GM12892 (cell line): ENCODE measurements around the gene GABRQ.

Experiments
- POLR2A ChIP-seq: IDR thresholded peaks from 2 replicates; pipeline ENCODE4 v1.6.1; 2011; ENCODE audit warnings: low read depth, low read length, control low read depth
- POLR2AphosphoS5 ChIP-seq: IDR thresholded peaks from 2 replicates; pipeline ENCODE4 v1.6.1; 2011; ENCODE audit warnings: low read depth, low read length, control low read depth
- TAF1 ChIP-seq: IDR thresholded peaks from 2 replicates; pipeline ENCODE4 v1.6.1; 2011; ENCODE audit warnings: low read depth, mild to moderate bottlenecking, control low read depth, low read length, borderline replicate concordance

DNA sequence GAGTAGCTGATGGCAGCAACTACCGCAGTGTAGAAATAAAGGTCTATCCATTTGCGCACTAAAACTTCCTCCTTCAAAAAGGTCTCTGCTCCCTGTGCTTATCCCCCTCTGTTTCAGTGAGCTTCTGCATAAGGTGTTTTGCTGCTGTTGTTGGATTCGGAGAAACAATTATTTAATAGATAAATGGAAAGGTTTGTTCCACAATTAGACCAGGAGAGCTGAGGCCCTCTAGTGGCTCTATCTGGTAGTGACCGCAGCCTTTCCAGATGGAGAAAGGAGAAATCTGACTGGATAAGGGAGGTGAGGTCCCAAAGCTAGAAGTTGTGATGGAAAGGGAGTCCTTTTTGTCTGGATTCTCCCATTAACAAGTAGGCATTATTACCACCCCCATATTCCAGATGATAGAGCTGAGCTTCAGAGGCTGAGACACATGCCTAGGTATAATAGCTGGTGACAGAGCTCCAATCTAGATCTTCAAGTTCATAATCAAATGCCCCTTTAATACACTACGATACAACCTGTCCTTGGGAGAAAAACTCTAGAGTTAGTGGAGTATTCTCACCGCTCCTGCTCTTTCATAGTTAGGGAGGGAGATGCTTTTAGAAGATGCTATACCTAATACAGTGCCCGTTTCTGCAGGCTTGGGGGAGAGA is 5.1 kb upstream of the GABRQ start:
- no peak for TF ChIP-seq POLR2A
- TF ChIP-seq POLR2AphosphoS5, result no peak
- TF ChIP-seq TAF1, result no peak
